GM19099 (cell line): Measurements from ENCODE around the gene AKR1C8.

ENCODE experiments used
- POLR2A ChIP-seq: IDR thresholded peaks from 3 replicates; pipeline ENCODE4 v1.6.1; 2011; ENCODE audit warnings: low read depth; ENCODE audit not compliant: insufficient read length; ENCODE audit errors: extremely low read depth

AKR1C8 gene

GRCh38 chr10:5168897-5169420, 16.0 kb downstream of the AKR1C8 start:
- TF ChIP-seq POLR2A, result no peak

GRCh38 chr10:5165738-5166137, 19.2 kb downstream of the AKR1C8 start:
- no peak for TF ChIP-seq POLR2A

GRCh38 chr10:5163487-5163886, 21.5 kb downstream of the AKR1C8 start:
- TF ChIP-seq POLR2A, result no peak

GRCh38 chr10:5159126-5159525, 25.8 kb downstream of the AKR1C8 start:
- TF ChIP-seq POLR2A, result no peak

GRCh38 chr10:5157501-5157900, 27.4 kb downstream of the AKR1C8 start:
- TF ChIP-seq POLR2A, result no peak

- TF ChIP-seq POLR2A, result no peak
These were observed 29.0 kb downstream of the AKR1C8 start for GRCh38 chr10:5155951-5156350.

- TF ChIP-seq POLR2A, result no peak
These were observed 33.9 kb downstream of the AKR1C8 start for GRCh38 chr10:5151076-5151475.

GRCh38 chr10:5148678-5149032, 36.3 kb downstream of the AKR1C8 start:
- no peak for TF ChIP-seq POLR2A

GRCh38 chr10:5147981-5148677, 36.8 kb downstream of the AKR1C8 start:
- TF ChIP-seq POLR2A, result no peak

- no peak for TF ChIP-seq POLR2A
These were observed 37.5 kb downstream of the AKR1C8 start for GRCh38 chr10:5147255-5147980.

GRCh38 chr10:5146920-5147254, 38.1 kb downstream of the AKR1C8 start:
- TF ChIP-seq POLR2A, result no peak

GRCh38 chr10:5143137-5143536, 41.8 kb downstream of the AKR1C8 start:
- no peak for TF ChIP-seq POLR2A

GRCh38 chr10:5142199-5142598, 42.8 kb downstream of the AKR1C8 start:
- TF ChIP-seq POLR2A, result no peak

GRCh38 chr10:5136468-5137087, 48.4 kb downstream of the AKR1C8 start:
- TF ChIP-seq POLR2A, result no peak

- no peak for TF ChIP-seq POLR2A
These were observed 49.4 kb downstream of the AKR1C8 start for GRCh38 chr10:5135581-5135980.
